Astrocyte of the hippocampus (primary cell): Measurements from ENCODE around the gene ST3GAL4.
A peak's percentile ranks its signal among the peaks of the same experiment; 100 is the strongest.
"Not testable (repeated sequence)": the region's sequence is repeated elsewhere in the genome, so short reads cannot be mapped to it uniquely, and the experiment has no call there.

Experiments
- DNase-seq: peaks from one replicate; pipeline ENCODE4 v3.0.0; 2011; ENCODE audit warnings: low read depth, low spot score

ST3GAL4 gene

GRCh38 chr11:126355324-126355925 lies at the start of gene ST3GAL4:
Gene ST3GAL4, plus strand, starts transcription at chr11:126355686. Its CDS starts 50,470 bp downstream, at chr11:126406156.
- peak; percentile 89 for DNase-seq

DNA sequence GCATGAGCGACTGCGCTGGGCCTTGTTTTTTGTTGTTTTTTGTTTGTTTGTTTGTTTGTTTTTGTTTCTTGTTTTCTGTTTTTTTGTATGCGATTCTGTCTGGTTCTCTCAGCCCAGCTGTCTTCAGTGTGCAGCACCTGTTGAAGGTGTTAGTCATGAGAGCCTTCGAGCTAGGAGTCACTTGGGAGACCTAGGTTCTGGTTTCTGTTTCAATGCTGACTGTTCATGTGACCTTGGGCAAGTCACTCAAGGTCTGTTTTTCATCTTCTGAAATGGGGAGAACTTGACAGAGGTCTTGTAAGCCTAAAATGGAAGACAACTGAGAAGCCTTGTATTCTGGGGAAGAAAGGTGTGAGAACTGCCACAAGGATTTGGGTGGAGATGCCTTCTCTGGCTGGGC lies 49.8 kb upstream of the ST3GAL4 start:
- DNase-seq = no peak

GRCh38 chr11:126307706-126308105 lies 47.8 kb upstream of the ST3GAL4 start:
- peak; percentile 62 for DNase-seq

- DNase-seq = peak; percentile 17
Measured at GRCh38 chr11:126308271-126308671, 47.2 kb upstream of the ST3GAL4 start.

DNA sequence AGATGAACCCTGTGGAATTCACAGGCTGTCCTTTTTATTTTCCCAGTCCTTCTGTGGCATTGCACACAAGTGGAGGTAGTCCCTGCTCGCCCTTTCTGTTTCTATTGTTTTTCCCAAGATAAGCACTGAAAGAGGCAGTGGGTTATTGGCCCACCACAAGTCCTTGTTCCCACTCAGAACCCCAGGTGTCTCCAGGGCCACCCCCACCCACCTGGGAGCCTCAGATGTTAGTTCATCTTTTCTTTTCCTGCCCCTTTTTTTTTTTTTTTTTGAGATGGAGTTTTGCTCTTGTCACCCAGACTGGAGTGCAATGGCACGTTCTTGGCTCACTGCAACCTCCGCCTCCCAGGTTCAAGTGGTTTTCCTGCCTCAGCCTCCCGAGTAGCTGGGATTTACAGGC lies 46.7 kb upstream of the ST3GAL4 start:
- not testable (repeated sequence) for DNase-seq

- DNase-seq = peak; percentile 86
Measured at GRCh38 chr11:126310200-126310991, 45.1 kb upstream of the ST3GAL4 start.

DNA sequence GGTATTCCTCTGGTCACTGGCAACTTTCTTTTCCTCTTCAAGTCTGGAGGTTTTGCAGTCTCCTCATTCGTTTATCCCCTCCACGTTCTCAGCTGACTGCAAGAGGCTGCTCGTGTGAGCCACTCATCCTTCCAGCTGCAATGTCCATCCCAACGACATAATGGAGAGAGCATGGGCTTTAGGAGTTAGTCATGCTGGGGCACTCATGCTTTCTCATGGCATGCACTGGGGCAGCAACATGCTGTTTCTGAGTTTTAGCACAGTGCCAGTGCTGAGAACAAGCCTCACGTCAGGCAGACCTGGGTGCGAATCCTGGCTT lies 44.5 kb upstream of the ST3GAL4 start:
- DNase-seq = no peak

- DNase-seq = no peak
Measured at GRCh38 chr11:126311401-126312291, 43.8 kb upstream of the ST3GAL4 start.

GRCh38 chr11:126312961-126313360 lies 42.5 kb upstream of the ST3GAL4 start:
- DNase-seq = no peak

DNA sequence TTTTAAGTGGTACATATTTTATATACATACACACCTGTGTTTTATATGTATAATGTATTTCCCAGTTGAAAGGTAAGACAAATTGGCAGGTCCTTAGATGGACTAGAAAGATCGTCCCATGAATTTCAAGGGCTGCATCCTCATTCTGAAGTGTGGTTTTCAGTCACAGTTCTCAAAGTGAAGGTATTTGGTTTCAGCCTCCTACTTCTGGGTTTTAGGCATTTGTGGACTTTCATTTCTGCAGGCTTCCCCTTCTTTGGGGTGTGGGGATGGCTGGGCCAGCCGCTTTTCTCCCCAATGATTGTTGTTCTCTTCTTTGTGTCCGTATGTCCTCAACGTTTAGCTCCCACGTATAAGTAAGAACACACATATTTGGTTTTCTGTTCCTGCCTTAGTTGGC lies 41.7 kb upstream of the ST3GAL4 start:
- no peak for DNase-seq

- DNase-seq = no peak
Measured at GRCh38 chr11:126317432-126317755, 38.1 kb upstream of the ST3GAL4 start.

DNA sequence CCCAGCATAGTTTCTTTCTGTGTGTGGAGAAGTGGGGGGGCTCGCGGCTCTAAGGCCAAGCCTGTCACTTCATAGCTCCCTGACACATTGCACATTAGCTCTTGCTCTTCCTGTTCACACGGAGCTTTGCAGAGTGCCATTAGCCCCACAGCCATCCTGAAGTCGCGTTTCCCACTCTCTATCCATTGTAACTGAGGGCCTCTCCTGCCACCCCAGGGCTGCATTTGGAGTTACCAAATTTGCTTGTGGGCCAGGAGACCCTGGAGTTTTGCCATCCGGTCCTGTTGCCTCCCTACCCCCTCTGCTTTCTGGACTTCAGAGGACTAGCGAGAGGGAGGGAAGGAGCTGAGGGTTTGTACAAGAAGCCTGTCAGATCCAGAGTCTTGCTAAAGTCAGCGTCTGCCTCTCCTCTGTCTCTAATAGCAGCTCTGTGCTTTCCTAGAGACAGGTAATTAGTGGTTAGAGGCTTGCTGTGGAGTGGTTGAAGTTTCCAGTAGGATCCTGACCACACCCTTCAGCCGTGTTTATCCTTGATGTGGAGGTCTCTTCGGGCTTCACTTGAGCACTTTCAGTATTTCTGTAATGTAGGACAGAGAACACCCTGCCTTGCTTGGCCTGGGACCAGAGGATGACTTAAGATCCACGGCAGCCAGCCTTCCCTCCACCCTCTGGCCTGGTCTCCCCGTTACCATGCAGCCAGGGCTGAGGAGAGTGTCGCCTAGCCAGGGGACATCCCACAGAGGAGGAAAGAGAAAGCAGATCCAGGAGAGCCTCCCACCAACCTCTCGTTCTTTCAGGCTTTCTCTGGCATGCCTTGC lies 37.5 kb upstream of the ST3GAL4 start:
- peak; percentile 81 for DNase-seq

GRCh38 chr11:126318574-126319373 lies 36.7 kb upstream of the ST3GAL4 start:
- DNase-seq = peak; percentile 81

DNA sequence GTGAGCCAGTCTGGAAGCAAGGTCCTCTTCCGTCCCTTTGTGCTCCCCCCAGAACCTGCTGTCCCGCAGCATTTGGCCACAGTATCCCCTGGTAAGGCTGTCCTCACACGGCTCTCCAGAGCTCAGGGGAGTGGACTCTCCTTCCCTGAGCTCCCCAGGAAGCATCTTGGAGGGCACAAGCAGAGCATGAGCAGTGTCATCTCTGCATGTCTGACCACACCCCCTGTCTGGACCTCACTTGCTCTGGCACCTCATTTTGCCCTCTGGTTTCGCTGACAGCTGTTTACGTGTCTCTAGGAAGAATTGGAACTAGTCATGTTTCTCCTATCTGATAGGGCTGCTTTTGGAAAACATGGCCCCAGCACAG lies 36.1 kb upstream of the ST3GAL4 start:
- no peak for DNase-seq

GRCh38 chr11:126322996-126323395 lies 32.5 kb upstream of the ST3GAL4 start:
- DNase-seq = no peak

DNA sequence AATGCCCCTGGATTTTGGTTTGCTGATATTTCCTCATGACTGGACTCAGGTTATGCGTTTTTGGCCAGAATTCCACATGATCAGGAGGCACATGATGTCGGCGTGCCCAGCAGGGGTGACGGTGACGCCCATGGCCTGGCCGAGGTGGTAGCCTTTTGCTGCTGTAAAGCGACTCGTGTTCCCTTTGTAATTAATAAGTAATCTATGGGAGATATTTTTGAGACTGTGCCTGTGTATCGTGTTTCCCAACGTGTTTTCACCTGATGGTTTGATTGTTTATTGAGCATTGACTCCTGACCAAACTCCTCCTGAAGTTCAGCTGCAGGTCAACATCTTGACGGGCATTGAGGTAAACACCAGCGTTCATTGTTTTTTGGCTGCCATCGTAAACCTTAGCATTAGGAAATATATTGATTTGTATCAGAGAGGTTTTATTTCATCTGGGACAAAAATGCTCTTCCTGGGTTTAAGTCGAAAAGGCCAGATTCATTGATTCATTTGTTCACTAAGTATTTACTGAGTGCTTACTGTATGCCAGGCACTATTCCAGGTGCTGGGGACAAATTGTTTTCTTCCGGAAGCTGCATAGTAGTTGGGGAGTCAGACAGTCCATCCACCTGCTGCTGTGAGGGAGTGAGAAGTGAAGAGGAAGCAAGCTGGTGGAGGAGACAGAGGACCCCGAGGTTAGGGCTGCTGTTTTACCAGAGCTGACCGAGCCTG lies 28.0 kb upstream of the ST3GAL4 start:
- DNase-seq = no peak

DNA sequence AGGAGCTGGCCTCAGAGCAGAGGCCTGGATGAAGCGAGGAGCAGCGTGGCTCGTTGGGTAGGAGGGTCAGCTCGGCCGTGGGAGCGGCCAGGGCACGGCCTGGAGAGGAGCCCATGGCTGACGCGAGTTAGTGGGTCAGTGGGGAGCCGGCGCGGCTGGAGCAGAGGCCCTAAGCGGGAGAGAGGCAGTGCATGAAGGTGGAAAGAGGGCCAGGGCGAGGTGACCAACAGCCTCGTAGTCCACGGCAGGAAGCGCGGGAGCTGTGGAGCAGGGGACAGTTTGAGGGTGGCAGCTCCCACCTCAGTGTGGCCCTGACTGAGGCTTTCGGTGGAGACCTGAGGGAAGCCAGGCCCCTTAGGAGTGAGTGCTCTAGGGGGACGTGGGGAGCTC lies 27.5 kb upstream of the ST3GAL4 start:
- no peak for DNase-seq

- no peak for DNase-seq
Measured at GRCh38 chr11:126328444-126328843, 27.0 kb upstream of the ST3GAL4 start.

DNA sequence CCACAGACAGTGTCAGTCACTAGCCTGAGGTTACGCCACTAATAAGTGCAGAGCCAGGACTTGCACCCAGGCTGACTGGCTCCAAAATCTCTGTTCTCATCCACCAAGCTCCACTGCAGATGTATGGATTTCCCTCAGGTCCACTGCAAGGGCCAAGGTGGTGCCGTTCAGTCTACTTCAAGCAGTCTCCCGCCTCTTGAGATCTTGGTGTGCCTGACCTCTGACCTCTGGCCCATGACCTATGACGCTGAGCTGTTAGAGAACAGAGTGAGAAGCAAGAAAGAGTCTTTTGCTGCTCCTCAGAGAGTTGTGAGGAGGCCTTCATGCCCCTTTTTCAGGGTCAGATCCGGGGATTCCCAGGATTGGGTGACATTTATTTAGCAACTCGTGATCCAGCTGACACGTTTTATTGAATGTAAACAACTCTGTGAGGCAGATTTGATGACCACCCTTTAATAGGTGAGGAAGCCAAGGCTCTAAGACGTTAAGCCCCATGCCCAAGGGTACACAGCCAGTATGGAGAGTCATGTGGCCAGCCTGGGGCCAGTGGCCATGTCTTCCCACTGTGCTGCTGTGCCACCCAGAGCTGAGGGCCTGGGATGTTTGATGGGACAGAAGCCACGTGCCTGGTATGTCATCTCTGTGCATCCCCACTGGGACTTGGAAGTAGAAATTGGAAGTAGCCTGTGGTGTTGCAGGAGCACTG lies 26.4 kb upstream of the ST3GAL4 start:
- no peak for DNase-seq
